H9 (cell line): ENCODE data around the gene IL16. TPM values are rescaled to one million over a fixed set of nuclear protein-coding genes. Genes with fewer than 3 reads are reported as not detected.
A peak's percentile ranks its signal among the peaks of the same experiment; 100 is the strongest.

ENCODE experiments used
- DNase-seq: peaks from one replicate; pipeline ENCODE4 v3.0.0-alpha.2; 2017
- H2AFZ ChIP-seq: one replicate; pipeline ENCODE4 v1.6.1; 2013; ENCODE audit warnings: mild to moderate bottlenecking, low read length, control low read depth, moderate library complexity
- H2AK5ac ChIP-seq: 2 replicates; pipeline ENCODE4 v1.6.1; 2013; ENCODE audit warnings: low read length, control low read depth, mixed read lengths; ENCODE audit not compliant: insufficient read length
- H2BK120ac ChIP-seq: one replicate; pipeline ENCODE4 v1.6.1; 2013; ENCODE audit warnings: low read depth, mild to moderate bottlenecking, low read length, control low read depth, inconsistent platforms; ENCODE audit not compliant: poor library complexity, severe bottlenecking
- H2BK12ac ChIP-seq: 2 replicates; pipeline ENCODE4 v1.6.1; 2013; ENCODE audit warnings: low read length, control low read depth, mixed read lengths, low read depth; ENCODE audit not compliant: insufficient read length
- H2BK15ac ChIP-seq: 2 replicates; pipeline ENCODE4 v1.6.1; 2013; ENCODE audit warnings: low read depth, low read length, control low read depth
- H2BK20ac ChIP-seq: one replicate; pipeline ENCODE4 v1.6.1; 2013; ENCODE audit warnings: low read depth, mild to moderate bottlenecking, low read length, control low read depth, inconsistent platforms; ENCODE audit not compliant: poor library complexity, severe bottlenecking
- H2BK5ac ChIP-seq: 2 replicates; pipeline ENCODE4 v1.6.1; 2013; ENCODE audit warnings: low read length, control low read depth, mixed read lengths; ENCODE audit not compliant: insufficient read length
- H3K14ac ChIP-seq: 2 replicates; pipeline ENCODE4 v1.6.1; 2013; ENCODE audit warnings: low read length, control low read depth; ENCODE audit not compliant: insufficient read depth
- H3K18ac ChIP-seq: 2 replicates; pipeline ENCODE4 v1.6.1; 2013; ENCODE audit warnings: low read depth, mild to moderate bottlenecking, mixed read lengths, low read length, control low read depth; ENCODE audit not compliant: insufficient read length
- H3K23ac ChIP-seq: 2 replicates; pipeline ENCODE4 v1.6.1; 2013; ENCODE audit warnings: low read length, control low read depth, mixed read lengths, low read depth; ENCODE audit not compliant: insufficient read length
- H3K23me2 ChIP-seq: 2 replicates; pipeline ENCODE4 v1.6.1; 2013; ENCODE audit warnings: low read depth, mild to moderate bottlenecking, mixed read lengths, low read length, control low read depth; ENCODE audit not compliant: insufficient read length, poor library complexity, severe bottlenecking
- H3K27ac ChIP-seq: 2 replicates; pipeline ENCODE4 v1.5.1; 2013; ENCODE audit warnings: low read length, control low read depth, mixed read lengths, low read depth; ENCODE audit not compliant: insufficient read length
- H3K27me3 ChIP-seq: 2 replicates; pipeline ENCODE4 v1.6.1; 2013; ENCODE audit warnings: low read length, control low read depth, inconsistent platforms; ENCODE audit not compliant: insufficient read depth
- H3K4ac ChIP-seq: 2 replicates; pipeline ENCODE4 v1.6.1; 2013; ENCODE audit warnings: low read depth, mild to moderate bottlenecking, control low read depth, inconsistent platforms, low read length, moderate library complexity
- H3K4me1 ChIP-seq: 2 replicates; pipeline ENCODE4 v1.6.1; 2013; ENCODE audit warnings: low read length, control low read depth, inconsistent platforms; ENCODE audit not compliant: insufficient read depth
- H3K4me2 ChIP-seq: 2 replicates; pipeline ENCODE4 v1.6.1; 2013; ENCODE audit warnings: low read length, control low read depth, mixed read lengths; ENCODE audit not compliant: insufficient read length, insufficient read depth
- H3K56ac ChIP-seq: 2 replicates; pipeline ENCODE4 v1.6.1; 2013; ENCODE audit warnings: low read depth, mild to moderate bottlenecking, mixed read lengths, low read length, control low read depth; ENCODE audit not compliant: insufficient read length
- H3K79me1 ChIP-seq: 2 replicates; pipeline ENCODE4 v1.6.1; 2013; ENCODE audit warnings: low read depth, mild to moderate bottlenecking, moderate library complexity, low read length, control low read depth, inconsistent platforms; ENCODE audit not compliant: insufficient read depth, poor library complexity, severe bottlenecking
- H3K79me2 ChIP-seq: 2 replicates; pipeline ENCODE4 v1.6.1; 2013; ENCODE audit warnings: low read length, control low read depth, inconsistent platforms; ENCODE audit not compliant: insufficient read depth
- H3K9ac ChIP-seq: 2 replicates; pipeline ENCODE4 v1.6.1; 2013; ENCODE audit warnings: low read length, control low read depth, mixed read lengths; ENCODE audit not compliant: insufficient read length; ENCODE audit errors: extremely low read depth
- H3K9me3 ChIP-seq: one replicate; pipeline ENCODE4 v1.6.1; 2013; ENCODE audit warnings: low read depth, low read length, inconsistent platforms; ENCODE audit not compliant: control insufficient read depth
- H3T11ph ChIP-seq: one replicate; pipeline ENCODE4 v1.6.1; 2013; ENCODE audit warnings: mild to moderate bottlenecking, low read length, control low read depth, inconsistent platforms
- H4K20me1 ChIP-seq: one replicate; pipeline ENCODE4 v1.6.1; 2013; ENCODE audit not compliant: control insufficient read depth, insufficient read length, insufficient read depth
- H4K5ac ChIP-seq: 2 replicates; pipeline ENCODE4 v1.6.1; 2013; ENCODE audit warnings: low read depth, mild to moderate bottlenecking, mixed read lengths, low read length, control low read depth; ENCODE audit not compliant: insufficient read length
- H4K8ac ChIP-seq: replicated peaks from 2 replicates; pipeline ENCODE4 v1.6.1; 2013; ENCODE audit warnings: low read length, control low read depth, mixed read lengths, low read depth; ENCODE audit not compliant: insufficient read length
- H4K91ac ChIP-seq: 2 replicates; pipeline ENCODE4 v1.6.1; 2013; ENCODE audit warnings: low read depth, mild to moderate bottlenecking, moderate library complexity, mixed read lengths, low read length, control low read depth; ENCODE audit not compliant: insufficient read length
- H3K27ac Mint-ChIP-seq, 3 experiments: 2 replicates in 2 of 3; 3 replicates in 1 of 3; pipeline ENCODE4 v1.8.0; 2020 to 2021; ENCODE audit warnings: mixed read lengths in 3 of 3, mild to moderate bottlenecking in 1 of 3, moderate library complexity in 1 of 3
- H3K27me3 Mint-ChIP-seq: 2 replicates; pipeline ENCODE4 v1.8.0; 2021; ENCODE audit warnings: low read depth, mild to moderate bottlenecking, moderate library complexity, mixed read lengths
- H3K36me3 Mint-ChIP-seq, 3 experiments: 2 replicates in 2 of 3; 3 replicates in 1 of 3; pipeline ENCODE4 v1.8.0; 2020 to 2021; ENCODE audit warnings: low read depth in 3 of 3, mixed read lengths in 3 of 3; ENCODE audit not compliant: insufficient read depth in 1 of 3
- H3K4me1 Mint-ChIP-seq, 2 experiments: 2 replicates each; pipeline ENCODE4 v1.8.0; 2020; ENCODE audit warnings: mixed read lengths in 2 of 2
- H3K4me3 Mint-ChIP-seq, 2 experiments: 2 replicates in 1 of 2; 3 replicates in 1 of 2; pipeline ENCODE4 v1.8.0; 2020 to 2021; ENCODE audit warnings: mild to moderate bottlenecking in 2 of 2, mixed read lengths in 2 of 2, moderate library complexity in 1 of 2
- H3K9me3 Mint-ChIP-seq, 2 experiments: 2 replicates in 1 of 2; 3 replicates in 1 of 2; pipeline ENCODE4 v1.8.0; 2020; ENCODE audit warnings: mild to moderate bottlenecking in 2 of 2, mixed read lengths in 2 of 2, moderate library complexity in 1 of 2
- WGBS: extraction: QIAGEN DNeasy Blood & Tissue Kit; methylation state at CpG from one replicate; pipeline ENCODE4 v1.1.7; 2013; ENCODE audit warnings: missing lambda C conversion rate, low lambda C conversion rate, mixed read lengths; ENCODE audit not compliant: insufficient read length; ENCODE audit errors: extremely low coverage; 5-methylcytosine and 5-hydroxymethylcytosine counted together
- total RNA-seq: library from RNA; stranded (reverse); gene quantifications from 2 replicates; pipeline ENCODE4 v1.2.1, GENCODE V29; 2021
- TF ChIP-seq, protein P1 (sequence below): fragments of 200-600 bp; sonication (generic); conservative IDR thresholded peaks from 3 replicates; pipeline ENCODE4 v1.8.0; 2021; ENCODE audit warnings: antibody characterized with exemption, mild to moderate bottlenecking

IL16 gene
- total RNA-seq, 1 experiment from 2014 or later = 0.28 TPM

DNA sequence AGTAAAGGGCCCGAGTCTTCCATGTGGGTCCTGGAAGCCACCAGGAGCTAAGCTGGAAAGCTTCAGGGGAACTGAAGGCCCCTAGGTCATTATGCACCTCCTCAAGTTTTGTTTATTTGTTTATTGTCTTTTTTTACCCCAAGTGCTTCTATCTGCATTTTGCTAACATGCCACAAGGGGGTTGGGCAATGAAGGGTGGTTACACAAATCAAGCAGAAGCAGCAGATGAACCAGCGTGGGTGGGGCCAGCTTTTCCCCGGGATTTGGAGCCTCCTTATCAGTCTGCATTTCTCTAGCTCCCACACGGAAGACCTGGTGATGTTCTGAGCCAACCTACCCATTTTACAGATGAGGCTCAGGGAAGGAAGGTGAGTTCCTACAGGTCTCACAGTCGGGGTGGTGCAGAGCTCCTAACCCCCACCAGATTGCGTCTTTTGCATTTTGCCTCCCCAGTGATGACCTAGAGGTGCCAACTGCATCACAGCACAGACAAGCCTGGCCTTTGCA is 160.6 kb downstream of the IL16 start:
- Mint-ChIP-seq H3K9me3 (no peaks in the 10 kb centered on the region), H3K27ac (peak overlapping the region in 1 of 3 experiments; percentile 2; a peak in 1 of 7 replicates), H3K4me3 (no peak overlapping the region), H3K4me1 (peaks cover 2 to 13% of the 10 kb centered on the region in 2 experiments; a peak in 2 of 4 replicates), H3K36me3 (no peaks in the 10 kb centered on the region; a peak in 1 of 7 replicates), H3K27me3 (no peaks in the 10 kb centered on the region)
- H3K4me1 ChIP-seq = no peaks in the 10 kb centered on the region
- no peak overlapping the region for H3K4ac ChIP-seq
- no peak overlapping the region for H4K91ac ChIP-seq
- WGBS = no CpG with 5 or more reads among the region's 6 CpGs
- H3K56ac ChIP-seq = no peak overlapping the region
- H3K23ac ChIP-seq = no peak overlapping the region
- no peak overlapping the region for H2BK15ac ChIP-seq
- no peak overlapping the region for H3K18ac ChIP-seq
- H3K27me3 ChIP-seq = no peaks in the 10 kb centered on the region
- no peaks in the 10 kb centered on the region for H4K20me1 ChIP-seq
- no peak overlapping the region for H4K8ac ChIP-seq
- no peak overlapping the region for H3K4me2 ChIP-seq
- no peak overlapping the region for H2BK120ac ChIP-seq
- no peak overlapping the region for H3K14ac ChIP-seq
- H2BK20ac ChIP-seq = no peak overlapping the region
- H3T11ph ChIP-seq = no peak overlapping the region
- H2BK12ac ChIP-seq = no peak overlapping the region
- H2AFZ ChIP-seq = no peak overlapping the region
- no peak overlapping the region for H4K5ac ChIP-seq
- no peaks in the 10 kb centered on the region for H3K23me2 ChIP-seq
- H3K79me1 ChIP-seq = no peaks in the 10 kb centered on the region
- DNase-seq = no peak
- TF ChIP-seq, protein P1, sequence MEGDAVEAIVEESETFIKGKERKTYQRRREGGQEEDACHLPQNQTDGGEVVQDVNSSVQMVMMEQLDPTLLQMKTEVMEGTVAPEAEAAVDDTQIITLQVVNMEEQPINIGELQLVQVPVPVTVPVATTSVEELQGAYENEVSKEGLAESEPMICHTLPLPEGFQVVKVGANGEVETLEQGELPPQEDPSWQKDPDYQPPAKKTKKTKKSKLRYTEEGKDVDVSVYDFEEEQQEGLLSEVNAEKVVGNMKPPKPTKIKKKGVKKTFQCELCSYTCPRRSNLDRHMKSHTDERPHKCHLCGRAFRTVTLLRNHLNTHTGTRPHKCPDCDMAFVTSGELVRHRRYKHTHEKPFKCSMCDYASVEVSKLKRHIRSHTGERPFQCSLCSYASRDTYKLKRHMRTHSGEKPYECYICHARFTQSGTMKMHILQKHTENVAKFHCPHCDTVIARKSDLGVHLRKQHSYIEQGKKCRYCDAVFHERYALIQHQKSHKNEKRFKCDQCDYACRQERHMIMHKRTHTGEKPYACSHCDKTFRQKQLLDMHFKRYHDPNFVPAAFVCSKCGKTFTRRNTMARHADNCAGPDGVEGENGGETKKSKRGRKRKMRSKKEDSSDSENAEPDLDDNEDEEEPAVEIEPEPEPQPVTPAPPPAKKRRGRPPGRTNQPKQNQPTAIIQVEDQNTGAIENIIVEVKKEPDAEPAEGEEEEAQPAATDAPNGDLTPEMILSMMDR = peak; percentile 38; the same call in 2 of the 3 replicates
- H2BK5ac ChIP-seq = no peak overlapping the region
- H3K9me3 ChIP-seq = no peaks in the 10 kb centered on the region
- no peak overlapping the region for H3K27ac ChIP-seq
- no peak overlapping the region for H3K9ac ChIP-seq
- no peaks in the 10 kb centered on the region for H3K79me2 ChIP-seq
- H2AK5ac ChIP-seq = no peak overlapping the region
